ENCODE data around the gene AMACR. TPM values are rescaled to one million over a fixed set of nuclear protein-coding genes. Genes with fewer than 3 reads are reported as not detected.

AMACR gene
- polyA plus RNA-seq, 1 donor from 2014 or later, result 28.5 TPM

DNA sequence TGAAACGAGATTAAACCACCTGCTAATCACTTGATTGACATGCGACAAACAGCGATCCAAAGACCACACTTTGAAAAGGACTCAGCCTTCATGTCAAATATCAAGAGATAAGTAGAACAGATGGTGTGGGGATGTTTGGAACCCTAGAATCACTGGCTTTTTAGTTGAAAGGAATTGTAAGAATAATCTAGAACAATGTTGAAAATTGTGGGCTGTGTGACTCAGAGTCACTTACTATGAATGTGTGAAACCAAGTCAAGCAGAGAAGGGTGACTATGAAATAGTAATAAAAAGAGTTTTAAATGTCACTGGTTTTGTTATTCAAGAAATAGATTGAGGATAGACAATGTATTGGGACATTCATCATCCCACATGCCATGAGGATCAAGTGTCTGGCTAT is 49.3 kb upstream of the AMACR start:
- Histone ChIP-seq H3K4me2 (ENCODE audit: low read length) (no peak overlapping the region), H3K4me3 (ENCODE audit: low read length) (no peak overlapping the region), H3K27me3 (ENCODE audit: insufficient read depth, low read depth, low read length) (no peaks in the 10 kb centered on the region), H2AFZ (ENCODE audit: low read depth, low read length) (no peak overlapping the region), H3K9me2 (ENCODE audit: insufficient read depth, low read length) (no peaks in the 10 kb centered on the region), H4K20me1 (ENCODE audit: insufficient read depth) (no peaks in the 10 kb centered on the region), H3K27ac (ENCODE audit: low read length) (no peak overlapping the region), H3K9me3 (ENCODE audit: low read length) (no peaks in the 10 kb centered on the region), H3K36me3 (ENCODE audit: insufficient read depth, low read length) (no peaks in the 10 kb centered on the region), H3K9ac (ENCODE audit: low read length) (no peak overlapping the region), H3F3A (ENCODE audit: insufficient read depth, low read length, poor library complexity, severe bottlenecking) (no peaks in the 10 kb centered on the region), H3K79me2 (replicated peaks; ENCODE audit: insufficient read depth, low read length) (no peaks in the 10 kb centered on the region)
- TF ChIP-seq POLR2AphosphoS5 (IDR thresholded peaks at IDR 0.05), result no peak
- no peak for TF ChIP-seq TAF1 (IDR thresholded peaks at IDR 0.05; ENCODE audit: low read depth)
- TF ChIP-seq RAD21 (conservative IDR thresholded peaks at IDR 0.05), result no peak
- TF ChIP-seq MXI1 (conservative IDR thresholded peaks at IDR 0.05; ENCODE audit: poor library complexity, severe bottlenecking), result no peak
- TF ChIP-seq, protein P1, sequence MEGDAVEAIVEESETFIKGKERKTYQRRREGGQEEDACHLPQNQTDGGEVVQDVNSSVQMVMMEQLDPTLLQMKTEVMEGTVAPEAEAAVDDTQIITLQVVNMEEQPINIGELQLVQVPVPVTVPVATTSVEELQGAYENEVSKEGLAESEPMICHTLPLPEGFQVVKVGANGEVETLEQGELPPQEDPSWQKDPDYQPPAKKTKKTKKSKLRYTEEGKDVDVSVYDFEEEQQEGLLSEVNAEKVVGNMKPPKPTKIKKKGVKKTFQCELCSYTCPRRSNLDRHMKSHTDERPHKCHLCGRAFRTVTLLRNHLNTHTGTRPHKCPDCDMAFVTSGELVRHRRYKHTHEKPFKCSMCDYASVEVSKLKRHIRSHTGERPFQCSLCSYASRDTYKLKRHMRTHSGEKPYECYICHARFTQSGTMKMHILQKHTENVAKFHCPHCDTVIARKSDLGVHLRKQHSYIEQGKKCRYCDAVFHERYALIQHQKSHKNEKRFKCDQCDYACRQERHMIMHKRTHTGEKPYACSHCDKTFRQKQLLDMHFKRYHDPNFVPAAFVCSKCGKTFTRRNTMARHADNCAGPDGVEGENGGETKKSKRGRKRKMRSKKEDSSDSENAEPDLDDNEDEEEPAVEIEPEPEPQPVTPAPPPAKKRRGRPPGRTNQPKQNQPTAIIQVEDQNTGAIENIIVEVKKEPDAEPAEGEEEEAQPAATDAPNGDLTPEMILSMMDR (IDR thresholded peaks at IDR 0.05; ENCODE audit: poor library complexity, severe bottlenecking), result no peak
- no peak for TF ChIP-seq SMC3 (conservative IDR thresholded peaks at IDR 0.05; ENCODE audit: poor library complexity)
- TF ChIP-seq EZH2 (IDR thresholded peaks at IDR 0.05; ENCODE audit: borderline replicate concordance, insufficient read depth, low read length, poor library complexity, severe bottlenecking), result no peak
- TF ChIP-seq, protein P2, sequence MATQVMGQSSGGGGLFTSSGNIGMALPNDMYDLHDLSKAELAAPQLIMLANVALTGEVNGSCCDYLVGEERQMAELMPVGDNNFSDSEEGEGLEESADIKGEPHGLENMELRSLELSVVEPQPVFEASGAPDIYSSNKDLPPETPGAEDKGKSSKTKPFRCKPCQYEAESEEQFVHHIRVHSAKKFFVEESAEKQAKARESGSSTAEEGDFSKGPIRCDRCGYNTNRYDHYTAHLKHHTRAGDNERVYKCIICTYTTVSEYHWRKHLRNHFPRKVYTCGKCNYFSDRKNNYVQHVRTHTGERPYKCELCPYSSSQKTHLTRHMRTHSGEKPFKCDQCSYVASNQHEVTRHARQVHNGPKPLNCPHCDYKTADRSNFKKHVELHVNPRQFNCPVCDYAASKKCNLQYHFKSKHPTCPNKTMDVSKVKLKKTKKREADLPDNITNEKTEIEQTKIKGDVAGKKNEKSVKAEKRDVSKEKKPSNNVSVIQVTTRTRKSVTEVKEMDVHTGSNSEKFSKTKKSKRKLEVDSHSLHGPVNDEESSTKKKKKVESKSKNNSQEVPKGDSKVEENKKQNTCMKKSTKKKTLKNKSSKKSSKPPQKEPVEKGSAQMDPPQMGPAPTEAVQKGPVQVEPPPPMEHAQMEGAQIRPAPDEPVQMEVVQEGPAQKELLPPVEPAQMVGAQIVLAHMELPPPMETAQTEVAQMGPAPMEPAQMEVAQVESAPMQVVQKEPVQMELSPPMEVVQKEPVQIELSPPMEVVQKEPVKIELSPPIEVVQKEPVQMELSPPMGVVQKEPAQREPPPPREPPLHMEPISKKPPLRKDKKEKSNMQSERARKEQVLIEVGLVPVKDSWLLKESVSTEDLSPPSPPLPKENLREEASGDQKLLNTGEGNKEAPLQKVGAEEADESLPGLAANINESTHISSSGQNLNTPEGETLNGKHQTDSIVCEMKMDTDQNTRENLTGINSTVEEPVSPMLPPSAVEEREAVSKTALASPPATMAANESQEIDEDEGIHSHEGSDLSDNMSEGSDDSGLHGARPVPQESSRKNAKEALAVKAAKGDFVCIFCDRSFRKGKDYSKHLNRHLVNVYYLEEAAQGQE (IDR thresholded peaks at IDR 0.05; ENCODE audit: borderline replicate concordance), result no peak
- TF ChIP-seq EP300 (conservative IDR thresholded peaks at IDR 0.05; ENCODE audit: poor library complexity, severe bottlenecking), result no peak

DNA sequence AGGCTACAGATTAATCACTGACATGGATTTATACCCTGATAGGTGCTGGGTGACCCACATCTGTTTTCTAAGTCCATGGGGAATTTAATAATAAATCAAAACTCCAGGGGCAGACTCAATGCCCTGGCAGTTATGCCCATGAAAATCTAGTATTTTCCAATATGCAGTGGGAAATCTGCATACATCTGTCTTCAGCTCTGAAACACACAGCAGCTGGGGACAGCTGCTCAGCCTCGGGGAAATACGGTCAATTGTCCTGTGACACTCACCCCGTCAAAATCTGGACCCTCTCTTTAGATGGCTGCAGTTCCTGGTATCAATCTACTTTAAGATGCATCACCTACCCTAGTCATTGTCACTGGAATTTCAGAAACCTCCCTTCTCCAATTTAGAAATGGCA is 47.8 kb upstream of the AMACR start:
- no peaks in the 10 kb centered on the region for H3K27me3 ChIP-seq (ENCODE audit: insufficient read depth, low read depth, low read length)
- no peak overlapping the region for H3K9ac ChIP-seq (ENCODE audit: low read length)
- H3K4me2 ChIP-seq (ENCODE audit: low read length), result no peak overlapping the region
- H3K36me3 ChIP-seq (ENCODE audit: insufficient read depth, low read length), result no peaks in the 10 kb centered on the region
- H3K79me2 ChIP-seq (replicated peaks; ENCODE audit: insufficient read depth, low read length), result no peaks in the 10 kb centered on the region
- H3K4me3 ChIP-seq (ENCODE audit: low read length), result no peak overlapping the region
- no peaks in the 10 kb centered on the region for H3K9me2 ChIP-seq (ENCODE audit: insufficient read depth, low read length)
- no peaks in the 10 kb centered on the region for H3K9me3 ChIP-seq (ENCODE audit: low read length)
- no peak overlapping the region for H2AFZ ChIP-seq (ENCODE audit: low read depth, low read length)
- TF ChIP-seq, protein P2 (IDR thresholded peaks at IDR 0.05; ENCODE audit: borderline replicate concordance), result no peak
- H3F3A ChIP-seq (ENCODE audit: insufficient read depth, low read length, poor library complexity, severe bottlenecking), result no peaks in the 10 kb centered on the region
- H3K27ac ChIP-seq (ENCODE audit: low read length), result no peak overlapping the region
- no peaks in the 10 kb centered on the region for H4K20me1 ChIP-seq (ENCODE audit: insufficient read depth)
